ENCODE data around the gene CACNA1C.

The CACNA1C gene

GRCh38 chr12:2346416-2346815 lies 293.6 kb downstream of the CACNA1C start:
- TF ChIP-seq GATA3 (IDR thresholded peaks at IDR 0.05; ENCODE audit: low read depth, low read length) (no peak), GATA2 (IDR thresholded peaks at IDR 0.05; ENCODE audit: low read depth, low read length) (no peak)

DNA sequence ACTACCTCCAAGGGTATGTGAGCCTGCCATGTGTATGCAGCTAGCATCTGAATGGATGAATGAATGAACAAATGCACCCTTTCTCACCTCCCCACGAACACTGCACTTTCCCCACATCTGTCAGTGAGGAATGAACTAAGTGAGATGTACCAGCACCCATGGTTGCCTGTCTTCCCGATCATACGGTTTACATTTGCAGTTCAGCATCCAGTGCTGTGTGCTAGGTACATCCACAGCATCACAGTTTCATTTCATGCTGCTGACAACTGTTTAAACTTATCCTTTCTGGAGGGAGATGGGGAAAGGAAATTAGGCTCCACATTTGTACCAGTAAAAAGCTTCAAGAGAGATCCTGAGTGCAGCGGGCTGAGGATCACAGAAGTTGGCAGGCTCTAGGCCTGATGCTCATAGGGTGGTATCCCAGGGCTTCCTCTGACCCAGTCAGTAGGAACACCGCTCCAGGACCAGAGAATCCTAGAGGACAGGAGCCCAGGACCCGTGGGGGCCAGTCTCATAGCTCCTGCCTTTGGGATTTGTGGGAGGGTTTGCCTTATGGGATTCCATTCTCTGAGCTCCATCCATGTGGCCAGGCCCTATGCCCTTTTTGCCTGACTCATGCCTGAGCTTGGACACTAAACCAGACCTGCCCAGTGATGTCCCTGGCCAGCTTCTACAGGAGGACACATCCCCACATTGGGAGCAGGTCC lies 294.5 kb downstream of the CACNA1C start:
- no peak for TF ChIP-seq GATA3 (IDR thresholded peaks at IDR 0.05; ENCODE audit: low read depth, low read length)
- TF ChIP-seq GATA2 (IDR thresholded peaks at IDR 0.05; ENCODE audit: low read depth, low read length), result no peak

- TF ChIP-seq GATA3 (IDR thresholded peaks at IDR 0.05; ENCODE audit: low read depth, low read length) (no peak), GATA2 (IDR thresholded peaks at IDR 0.05; ENCODE audit: low read depth, low read length) (no peak)
These were observed 295.2 kb downstream of the CACNA1C start for GRCh38 chr12:2347844-2348481.

DNA sequence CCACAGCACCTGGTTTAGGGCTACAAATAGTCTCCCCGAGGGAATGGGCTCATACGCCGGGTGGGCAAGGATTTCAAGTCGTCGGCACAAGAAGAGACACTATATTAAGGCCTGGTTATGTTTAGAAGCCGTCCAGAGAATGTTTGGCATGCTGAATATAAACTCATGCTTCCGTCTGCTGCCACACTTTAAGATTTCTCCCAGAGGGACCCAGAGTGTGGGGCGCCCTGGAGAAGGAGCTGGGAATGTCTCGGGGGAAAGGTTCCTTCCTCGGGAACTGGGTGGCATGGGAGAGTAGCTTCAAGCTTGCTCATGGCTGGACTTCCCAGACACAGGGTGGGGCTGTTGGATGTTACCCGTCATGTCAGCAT lies 295.7 kb downstream of the CACNA1C start:
- no peak for TF ChIP-seq GATA2 (IDR thresholded peaks at IDR 0.05; ENCODE audit: low read depth, low read length)
- TF ChIP-seq GATA3 (IDR thresholded peaks at IDR 0.05; ENCODE audit: low read depth, low read length), result no peak

DNA sequence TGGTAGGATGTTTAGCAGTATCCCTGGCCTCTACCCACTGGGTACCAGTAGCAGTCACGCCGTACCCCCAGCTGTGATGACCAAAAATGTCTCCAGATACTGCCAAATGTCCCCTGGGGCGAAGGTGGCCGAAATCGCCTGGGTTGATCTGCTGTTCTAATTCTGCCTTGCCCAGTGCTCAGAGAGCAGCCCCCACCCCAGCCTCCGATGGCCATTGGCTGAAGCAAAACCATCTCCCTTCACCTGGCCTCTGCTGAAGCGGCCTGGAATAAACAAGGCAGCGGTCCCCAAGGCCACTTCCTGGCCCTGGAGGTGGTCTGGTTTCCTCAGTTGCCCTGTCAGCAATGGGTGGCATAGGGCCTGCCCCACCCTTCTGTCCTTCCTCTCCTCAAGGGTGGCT lies 298.4 kb downstream of the CACNA1C start:
- TF ChIP-seq GATA2 (IDR thresholded peaks at IDR 0.05; ENCODE audit: low read depth, low read length), result no peak
- no peak for TF ChIP-seq GATA3 (IDR thresholded peaks at IDR 0.05; ENCODE audit: low read depth, low read length)

DNA sequence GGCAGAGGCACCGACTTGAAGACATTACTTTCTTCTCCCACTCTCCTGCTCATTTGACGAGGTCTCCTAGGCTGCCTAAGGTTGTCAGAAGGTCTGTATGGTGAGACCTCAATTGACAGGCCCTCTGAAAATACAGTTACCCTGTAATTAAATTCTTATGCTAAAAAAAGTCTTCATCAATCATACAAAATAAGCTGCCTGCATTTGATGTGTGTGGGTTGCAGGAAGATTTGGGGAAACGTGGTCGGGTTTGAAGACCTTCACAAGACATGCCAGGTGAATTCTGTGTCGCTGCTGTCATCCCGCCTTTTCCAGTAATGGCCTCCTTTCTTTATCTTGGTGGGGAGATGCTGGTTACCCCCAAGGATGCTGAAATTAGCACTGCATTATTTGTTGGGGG lies 299.4 kb downstream of the CACNA1C start:
- TF ChIP-seq GATA3 (IDR thresholded peaks at IDR 0.05; ENCODE audit: low read depth, low read length) (no peak), GATA2 (IDR thresholded peaks at IDR 0.05; ENCODE audit: low read depth, low read length) (no peak)

DNA sequence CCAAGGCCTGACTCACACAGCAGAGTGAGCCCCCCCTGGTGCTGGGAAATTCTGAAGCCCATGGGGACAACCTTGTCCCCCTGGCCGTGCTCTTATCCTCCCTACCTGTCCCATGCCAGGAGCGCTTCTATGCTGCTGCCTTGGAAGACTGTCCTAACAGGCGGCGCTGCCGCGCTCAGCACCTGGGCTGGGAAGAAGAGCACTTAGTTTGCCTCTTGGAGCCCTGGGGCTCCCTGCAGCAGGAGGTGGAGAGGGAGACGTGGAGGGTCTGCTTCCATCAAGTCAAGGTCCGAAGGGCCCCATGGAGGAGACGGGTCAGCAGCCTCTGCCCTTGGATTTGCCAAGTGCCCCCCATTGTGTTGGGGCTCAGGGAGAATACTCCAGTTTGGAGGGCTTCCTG lies 300.5 kb downstream of the CACNA1C start:
- no peak for TF ChIP-seq GATA2 (IDR thresholded peaks at IDR 0.05; ENCODE audit: low read depth, low read length)
- TF ChIP-seq GATA3 (IDR thresholded peaks at IDR 0.05; ENCODE audit: low read depth, low read length), result no peak

DNA sequence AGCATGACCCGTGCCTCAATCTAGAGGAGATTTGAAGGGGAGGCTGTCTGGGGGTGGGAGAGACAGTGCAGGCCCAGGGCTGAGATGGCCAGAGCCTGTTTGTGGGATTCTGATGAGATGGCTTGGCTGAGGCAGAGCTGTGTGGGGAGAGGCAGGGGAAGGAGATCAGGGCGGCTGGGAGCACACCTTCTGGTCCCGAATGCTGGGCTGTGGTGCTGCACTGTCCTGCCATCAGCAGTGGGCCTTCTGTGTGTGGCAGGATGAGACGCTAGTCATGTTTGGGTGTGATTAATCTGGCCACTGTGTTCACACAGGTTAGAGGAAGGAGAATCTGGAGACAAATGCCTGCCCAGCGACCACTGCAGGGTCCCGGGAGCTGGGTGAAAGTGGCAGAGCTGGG lies 300.9 kb downstream of the CACNA1C start:
- TF ChIP-seq GATA3 (IDR thresholded peaks at IDR 0.05; ENCODE audit: low read depth, low read length) (no peak), GATA2 (IDR thresholded peaks at IDR 0.05; ENCODE audit: low read depth, low read length) (no peak)

DNA sequence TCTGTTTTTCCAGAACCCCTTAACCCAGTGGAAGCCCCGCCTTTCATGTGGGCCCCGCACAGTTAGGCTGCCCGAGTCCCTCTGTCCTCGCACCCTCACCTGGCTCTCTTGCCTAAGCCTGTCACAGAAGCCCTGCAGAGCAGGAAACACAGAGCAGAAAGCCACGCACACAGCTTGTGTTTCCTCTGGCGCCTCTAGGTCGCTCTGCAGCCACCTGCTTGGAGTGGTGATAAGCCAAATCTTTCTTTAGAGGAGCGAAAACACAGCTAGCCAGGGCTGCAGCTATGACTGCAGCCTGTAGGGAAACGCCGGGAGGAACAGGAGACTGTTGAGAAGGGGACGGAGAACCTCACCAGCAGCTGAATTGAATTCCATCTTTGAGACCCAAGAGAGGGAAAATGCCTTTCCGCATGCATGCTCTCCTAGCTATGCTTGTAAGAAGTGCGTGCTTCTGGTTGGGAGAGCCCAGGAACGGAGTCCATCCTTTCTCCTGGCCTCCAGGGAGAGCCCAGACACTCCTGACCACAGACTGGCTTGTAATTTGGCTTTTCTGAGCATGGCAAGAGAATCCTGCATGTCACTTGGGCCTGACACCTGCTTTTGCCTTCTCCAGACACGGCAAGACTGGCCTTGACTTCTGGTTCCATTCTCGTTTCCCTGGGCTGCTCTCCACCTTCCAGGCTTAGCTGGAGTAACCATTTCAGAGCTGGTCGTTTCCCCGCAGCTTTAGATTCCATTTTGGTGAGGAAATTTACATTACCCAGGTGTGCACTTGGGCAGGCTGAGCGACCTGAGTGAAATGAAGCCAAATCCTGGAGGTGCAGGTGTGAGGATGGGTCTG lies 301.6 kb downstream of the CACNA1C start:
- TF ChIP-seq GATA3 (IDR thresholded peaks at IDR 0.05; ENCODE audit: low read depth, low read length) (no peak), GATA2 (IDR thresholded peaks at IDR 0.05; ENCODE audit: low read depth, low read length) (no peak)

- TF ChIP-seq GATA3 (IDR thresholded peaks at IDR 0.05; ENCODE audit: low read depth, low read length) (no peak), GATA2 (IDR thresholded peaks at IDR 0.05; ENCODE audit: low read depth, low read length) (no peak)
These were observed 302.4 kb downstream of the CACNA1C start for GRCh38 chr12:2355198-2355597.

- no peak for TF ChIP-seq GATA3 (IDR thresholded peaks at IDR 0.05; ENCODE audit: low read depth, low read length)
- no peak for TF ChIP-seq GATA2 (IDR thresholded peaks at IDR 0.05; ENCODE audit: low read depth, low read length)
These were observed 302.8 kb downstream of the CACNA1C start for GRCh38 chr12:2355604-2356003.

DNA sequence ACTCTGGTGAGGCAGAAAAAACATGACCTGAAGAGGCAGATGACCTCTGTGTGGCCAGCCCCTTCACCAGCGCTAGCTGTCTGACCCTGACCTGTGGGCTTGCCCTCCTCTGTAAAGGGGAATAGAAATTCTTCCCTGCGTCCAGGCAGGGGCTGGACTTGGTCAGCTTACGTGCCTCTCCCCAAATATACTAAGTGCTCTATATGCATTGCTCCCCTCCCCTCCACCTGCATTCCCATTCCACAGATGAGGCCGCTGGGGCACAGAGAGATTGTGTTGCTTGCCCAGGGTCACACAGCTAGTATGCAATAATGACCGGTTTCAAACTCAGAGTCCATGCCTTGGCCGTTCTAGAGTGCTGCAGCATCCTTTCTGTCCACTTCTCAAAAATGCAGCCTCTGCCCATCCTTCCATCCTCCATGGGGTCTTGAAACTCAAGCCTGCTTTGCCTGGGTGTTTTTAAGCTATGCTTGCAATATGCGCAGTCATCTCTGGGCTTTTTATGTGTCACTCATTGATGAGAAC lies 303.9 kb downstream of the CACNA1C start:
- TF ChIP-seq GATA3 (IDR thresholded peaks at IDR 0.05; ENCODE audit: low read depth, low read length) (no peak), GATA2 (IDR thresholded peaks at IDR 0.05; ENCODE audit: low read depth, low read length) (no peak)

DNA sequence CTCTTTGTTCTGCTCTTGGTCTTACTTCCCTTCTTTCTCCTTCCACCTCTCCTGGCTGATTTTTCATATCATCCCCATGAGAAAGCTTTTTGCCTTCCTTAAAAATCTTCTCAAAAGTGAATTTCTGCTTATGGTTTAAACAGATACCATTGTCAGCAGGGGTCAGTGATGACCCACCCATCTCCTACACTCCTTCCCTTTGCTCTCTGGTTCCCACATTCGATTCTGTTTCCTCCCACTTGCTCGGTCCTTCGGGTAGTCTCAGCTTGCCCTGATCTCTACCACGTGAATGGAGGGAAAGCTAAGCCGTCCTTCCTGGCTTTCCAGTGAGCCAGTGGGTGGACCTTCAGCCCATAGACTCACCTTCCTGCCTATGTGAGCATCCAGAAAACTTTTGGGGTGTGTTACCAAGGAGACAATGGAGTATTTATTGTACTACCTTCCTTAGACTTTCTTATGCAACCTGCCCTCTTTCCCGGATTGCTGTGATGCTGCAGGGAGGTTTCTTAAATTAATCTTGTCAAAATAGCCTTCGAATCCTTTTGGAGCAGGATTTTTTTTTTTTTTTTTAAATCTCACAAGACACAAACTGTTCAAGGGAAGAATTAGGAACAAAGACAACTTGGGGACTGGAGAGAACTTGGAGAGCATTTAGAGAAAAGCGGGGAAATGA lies 306.3 kb downstream of the CACNA1C start:
- TF ChIP-seq GATA3 (IDR thresholded peaks at IDR 0.05; ENCODE audit: low read depth, low read length) (no peak), GATA2 (IDR thresholded peaks at IDR 0.05; ENCODE audit: low read depth, low read length) (no peak)
